BLaER1 treated with 17β-estradiol and CSF1 and Interleukin-3, amounts not matched to agents 10 nM and 100 nM (cell line): Measurements from ENCODE around the gene PHACTR2.

ENCODE experiments used
- H3K27ac ChIP-seq, 11 experiments: shearing (Covaris generic); formaldehyde crosslinking; 2 replicates each; pipeline ENCODE4 v1.8.1; 2022
- H3K27me3 ChIP-seq, 11 experiments: shearing (Covaris generic); formaldehyde crosslinking; 2 replicates each; pipeline ENCODE4 v1.8.1; 2022
- H3K36me3 ChIP-seq, 11 experiments: shearing (Covaris generic); formaldehyde crosslinking; 2 replicates each; pipeline ENCODE4 v1.8.1; 2022
- H3K4me1 ChIP-seq, 10 experiments: shearing (Covaris generic); formaldehyde crosslinking; 2 replicates each; pipeline ENCODE4 v1.8.1; 2022
- H3K4me2 ChIP-seq, 11 experiments: shearing (Covaris generic); formaldehyde crosslinking; 2 replicates each; pipeline ENCODE4 v1.8.1; 2022
- H3K4me3 ChIP-seq, 10 experiments: shearing (Covaris generic); formaldehyde crosslinking; 2 replicates each; pipeline ENCODE4 v1.8.1; 2022
- H3K9ac ChIP-seq, 11 experiments: shearing (Covaris generic); formaldehyde crosslinking; 2 replicates each; pipeline ENCODE4 v1.8.1; 2022
- H3K9me3 ChIP-seq, 11 experiments: shearing (Covaris generic); formaldehyde crosslinking; replicated peaks in 1 of 11; 2 replicates each; pipeline ENCODE4 v1.8.1; 2022
- H4K20me1 ChIP-seq, 11 experiments: shearing (Covaris generic); formaldehyde crosslinking; 2 replicates each; pipeline ENCODE4 v1.8.1; 2022
- Cebpa-rat ChIP-seq, 11 experiments: shearing (Covaris generic); IDR thresholded peaks; 2 replicates each; pipeline ENCODE4 v1.8.1; 2022

PHACTR2 gene

GRCh38 chr6:143694560-143694959 lies 16.8 kb downstream of the PHACTR2 start:
- no peak overlapping the region for H3K4me2 ChIP-seq
- H3K4me1 ChIP-seq: peaks cover 0 to 14% (median 8%) of the 10 kb centered on the region in 10 experiments; a peak in 13 of 20 replicates
- H3K27me3 ChIP-seq: no peaks in the 10 kb centered on the region
- H3K27ac ChIP-seq: no peak overlapping the region
- H3K36me3 ChIP-seq: no peaks in the 10 kb centered on the region
- no peaks in the 10 kb centered on the region for H3K9me3 ChIP-seq
- no peak overlapping the region for H3K9ac ChIP-seq
- H3K4me3 ChIP-seq: no peak overlapping the region
- H4K20me1 ChIP-seq: no peaks in the 10 kb centered on the region
- TF ChIP-seq Cebpa-rat (IDR thresholded peaks at IDR 0.05): no peak

- H3K27me3 ChIP-seq: no peaks in the 10 kb centered on the region
- no peaks in the 10 kb centered on the region for H3K36me3 ChIP-seq
- H3K9ac ChIP-seq: no peak overlapping the region
- H3K4me3 ChIP-seq: no peak overlapping the region
- TF ChIP-seq Cebpa-rat (IDR thresholded peaks at IDR 0.05): no peak
- no peaks in the 10 kb centered on the region for H3K9me3 ChIP-seq
- peak overlapping the region in 2 of 11 experiments; percentile 2 to 20; a peak in 1 of 22 replicates for H3K4me2 ChIP-seq
- H4K20me1 ChIP-seq: no peaks in the 10 kb centered on the region; a peak in 1 of 22 replicates
- H3K27ac ChIP-seq: no peak overlapping the region
- peaks cover 0 to 14% (median 0%) of the 10 kb centered on the region in 10 experiments; a peak in 6 of 20 replicates for H3K4me1 ChIP-seq
Measured at GRCh38 chr6:143695130-143695968, 17.6 kb downstream of the PHACTR2 start.

GRCh38 chr6:143695969-143696663 lies 18.4 kb downstream of the PHACTR2 start:
- no peak for TF ChIP-seq Cebpa-rat (IDR thresholded peaks at IDR 0.05)
- H3K36me3 ChIP-seq: no peaks in the 10 kb centered on the region
- no peaks in the 10 kb centered on the region for H3K27me3 ChIP-seq
- no peak overlapping the region for H3K9ac ChIP-seq
- no peak overlapping the region for H3K27ac ChIP-seq
- H3K4me1 ChIP-seq: peaks cover 0 to 14% (median 0%) of the 10 kb centered on the region in 10 experiments; a peak in 2 of 20 replicates
- peak overlapping the region in 2 of 11 experiments; percentile 2 to 20; a peak in 1 of 22 replicates for H3K4me2 ChIP-seq
- H3K9me3 ChIP-seq: no peaks in the 10 kb centered on the region
- H4K20me1 ChIP-seq: no peaks in the 10 kb centered on the region; a peak in 1 of 22 replicates
- H3K4me3 ChIP-seq: no peak overlapping the region

- Histone ChIP-seq H3K4me1 (peaks cover 0 to 14% (median 0%) of the 10 kb centered on the region in 10 experiments; a peak in 2 of 20 replicates), H3K27ac (no peak overlapping the region), H3K4me2 (no peak overlapping the region), H3K9ac (no peak overlapping the region), H3K27me3 (no peaks in the 10 kb centered on the region), H4K20me1 (no peaks in the 10 kb centered on the region; a peak in 1 of 22 replicates), H3K9me3 (no peaks in the 10 kb centered on the region), H3K36me3 (no peaks in the 10 kb centered on the region), H3K4me3 (no peak overlapping the region)
- TF ChIP-seq Cebpa-rat (IDR thresholded peaks at IDR 0.05): no peak
Measured at GRCh38 chr6:143696664-143697000, 18.9 kb downstream of the PHACTR2 start.

GRCh38 chr6:143697076-143697800 lies 19.5 kb downstream of the PHACTR2 start:
- no peaks in the 10 kb centered on the region for H3K36me3 ChIP-seq
- no peak for TF ChIP-seq Cebpa-rat (IDR thresholded peaks at IDR 0.05)
- no peak overlapping the region for H3K9ac ChIP-seq
- no peaks in the 10 kb centered on the region for H3K27me3 ChIP-seq
- H3K27ac ChIP-seq: no peak overlapping the region
- no peaks in the 10 kb centered on the region for H3K9me3 ChIP-seq
- peaks cover 0 to 14% (median 0%) of the 10 kb centered on the region in 10 experiments; a peak in 2 of 20 replicates for H3K4me1 ChIP-seq
- H4K20me1 ChIP-seq: no peaks in the 10 kb centered on the region; a peak in 1 of 22 replicates
- no peak overlapping the region for H3K4me3 ChIP-seq
- H3K4me2 ChIP-seq: no peak overlapping the region

- no peak overlapping the region for H3K4me3 ChIP-seq
- H3K27ac ChIP-seq: no peak overlapping the region
- no peak for TF ChIP-seq Cebpa-rat (IDR thresholded peaks at IDR 0.05)
- no peak overlapping the region for H3K4me2 ChIP-seq
- H3K4me1 ChIP-seq: peaks cover 0 to 14% (median 0%) of the 10 kb centered on the region in 10 experiments; a peak in 2 of 20 replicates
- H3K9me3 ChIP-seq: no peaks in the 10 kb centered on the region
- no peaks in the 10 kb centered on the region for H3K36me3 ChIP-seq
- H4K20me1 ChIP-seq: no peaks in the 10 kb centered on the region; a peak in 1 of 22 replicates
- H3K9ac ChIP-seq: no peak overlapping the region
- no peaks in the 10 kb centered on the region for H3K27me3 ChIP-seq
Measured at GRCh38 chr6:143698329-143698728, 20.6 kb downstream of the PHACTR2 start.

GRCh38 chr6:143698759-143699429 lies 21.1 kb downstream of the PHACTR2 start:
- H3K4me2 ChIP-seq: no peak overlapping the region
- H3K27me3 ChIP-seq: no peaks in the 10 kb centered on the region
- no peak for TF ChIP-seq Cebpa-rat (IDR thresholded peaks at IDR 0.05)
- no peaks in the 10 kb centered on the region for H3K36me3 ChIP-seq
- H3K9me3 ChIP-seq: no peaks in the 10 kb centered on the region
- no peak overlapping the region for H3K4me3 ChIP-seq
- H3K9ac ChIP-seq: no peak overlapping the region
- H3K27ac ChIP-seq: no peak overlapping the region
- no peaks in the 10 kb centered on the region; a peak in 1 of 22 replicates for H4K20me1 ChIP-seq
- peaks cover 0 to 14% (median 0%) of the 10 kb centered on the region in 10 experiments; a peak in 2 of 20 replicates for H3K4me1 ChIP-seq

GRCh38 chr6:143699430-143699825 lies 21.7 kb downstream of the PHACTR2 start:
- Histone ChIP-seq H3K36me3 (no peaks in the 10 kb centered on the region), H3K4me3 (no peak overlapping the region)

More at GRCh38 chr6:143699430-143699825, 21.7 kb downstream of the PHACTR2 start:
- no peak for TF ChIP-seq Cebpa-rat (IDR thresholded peaks at IDR 0.05)
- Histone ChIP-seq H3K4me1 (peaks cover 0 to 14% (median 0%) of the 10 kb centered on the region in 10 experiments; a peak in 2 of 20 replicates), H3K27me3 (no peaks in the 10 kb centered on the region), H3K9me3 (no peaks in the 10 kb centered on the region), H3K4me2 (no peak overlapping the region), H3K9ac (no peak overlapping the region), H4K20me1 (no peaks in the 10 kb centered on the region; a peak in 1 of 22 replicates), H3K27ac (no peak overlapping the region)
